ENCODE measurements around the gene CNOT6. TPM values are rescaled to one million over a fixed set of nuclear protein-coding genes. Genes with fewer than 3 reads are reported as not detected.
"Not testable (repeated sequence)": the region's sequence is repeated elsewhere in the genome, so short reads cannot be mapped to it uniquely, and the experiment has no call there.

CNOT6 gene
- total and polyA plus RNA-seq, 2 donors (not counting 1 experiment from before 2014, with no cell fraction given) = 12.7 to 19.5 TPM

DNA sequence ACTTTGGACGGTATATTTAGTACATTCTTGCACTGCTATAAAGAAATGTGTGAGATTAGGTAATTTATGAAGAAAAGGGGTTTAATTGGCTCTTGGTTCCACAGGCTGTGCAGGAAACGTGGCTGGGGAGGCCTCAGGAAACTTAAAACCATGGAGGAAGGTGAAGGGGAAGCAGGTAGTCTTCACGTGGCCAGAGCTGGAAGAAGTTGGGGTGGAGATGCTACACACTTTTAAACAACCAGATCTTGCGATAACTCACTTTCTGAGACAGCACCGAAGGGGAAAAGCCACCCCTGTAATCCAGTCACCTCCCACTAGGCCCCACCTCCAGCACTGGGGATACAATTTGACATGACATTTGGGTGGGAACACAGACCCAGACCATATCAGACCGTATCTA is 13.5 kb downstream of the CNOT6 start:
- Histone ChIP-seq H3K79me2 (ENCODE audit: control insufficient read depth, insufficient read depth, low read length) (peaks cover 52% of the 10 kb centered on the region), H3K4me1 (ENCODE audit: control insufficient read depth, extremely low read depth, insufficient read depth, low read length) (no peaks in the 10 kb centered on the region), H3K4me3 (replicated peaks in 1 of 4; ENCODE audit: control extremely low read depth in 1 of 4, insufficient read depth in 1 of 4, low read depth in 3 of 4, low read length in 4 of 4) (no peak overlapping the region), H3K27me3 (ENCODE audit: control insufficient read depth, insufficient read depth, low read length) (no peaks in the 10 kb centered on the region), H4K20me1 (ENCODE audit: control insufficient read depth, extremely low read depth, insufficient read depth, low read length) (no peaks in the 10 kb centered on the region), H3K27ac (ENCODE audit: insufficient read depth, low read length) (no peak overlapping the region), H3K36me3 (ENCODE audit: control insufficient read depth, insufficient read depth, low read length) (no peaks in the 10 kb centered on the region), H3K9me3 (ENCODE audit: control insufficient read depth, insufficient read depth, low read depth, low read length) (no peaks in the 10 kb centered on the region), H3K4me2 (ENCODE audit: extremely low read depth, insufficient read depth, low read length) (no peak overlapping the region), H2AFZ (ENCODE audit: low read length) (no peak overlapping the region), H3K9ac (ENCODE audit: insufficient read depth, low read length) (no peak overlapping the region)
- TF ChIP-seq CTCF (conservative IDR thresholded peaks at IDR 0.05 in 1 of 2, IDR thresholded peaks at IDR 0.05 in 1 of 2; ENCODE audit: low read depth in 1 of 2, low read length in 2 of 2) (no peak), EZH2 (IDR thresholded peaks at IDR 0.05; ENCODE audit: low read length, missing control alignments) (no peak)
- DNase-seq (ENCODE audit: low read depth in 2 of 2) = no peak

DNA sequence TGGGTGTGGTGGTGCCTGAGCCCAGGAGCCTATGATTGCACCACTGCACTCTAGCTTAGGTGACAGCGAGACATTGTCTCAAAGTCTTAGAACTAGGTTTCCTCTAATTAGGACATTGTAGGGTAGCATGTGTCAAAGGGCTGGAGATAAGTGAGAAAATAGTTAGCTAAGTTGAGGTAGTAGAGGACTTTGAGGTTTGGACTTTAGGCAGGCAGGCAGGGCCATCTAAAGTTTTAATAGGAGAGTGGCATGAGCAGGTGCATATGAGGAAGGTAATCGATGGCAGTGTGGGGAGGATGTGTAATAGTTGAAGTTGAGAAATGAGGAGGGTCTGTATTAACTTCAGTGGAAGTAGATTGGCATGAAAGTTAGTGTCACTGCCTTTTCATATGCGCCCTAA is 21.1 kb downstream of the CNOT6 start:
- no peak for DNase-seq (ENCODE audit: low read depth in 2 of 2)
- H3K4me3 ChIP-seq (replicated peaks in 1 of 4; ENCODE audit: control extremely low read depth in 1 of 4, insufficient read depth in 1 of 4, low read depth in 3 of 4, low read length in 4 of 4) = no peak overlapping the region
- no peak overlapping the region for H2AFZ ChIP-seq (ENCODE audit: low read length)
- no peak overlapping the region for H3K27ac ChIP-seq (ENCODE audit: insufficient read depth, low read length)
- H3K79me2 ChIP-seq (ENCODE audit: control insufficient read depth, insufficient read depth, low read length) = peaks cover 61% of the 10 kb centered on the region
- no peaks in the 10 kb centered on the region for H3K36me3 ChIP-seq (ENCODE audit: control insufficient read depth, insufficient read depth, low read length)
- no peak overlapping the region for H3K9ac ChIP-seq (ENCODE audit: insufficient read depth, low read length)
- no peak overlapping the region for H3K4me2 ChIP-seq (ENCODE audit: extremely low read depth, insufficient read depth, low read length)
- TF ChIP-seq EZH2 (IDR thresholded peaks at IDR 0.05; ENCODE audit: low read length, missing control alignments) (no peak), CTCF (conservative IDR thresholded peaks at IDR 0.05 in 1 of 2, IDR thresholded peaks at IDR 0.05 in 1 of 2; ENCODE audit: low read depth in 1 of 2, low read length in 2 of 2) (no peak)
- no peaks in the 10 kb centered on the region for H3K9me3 ChIP-seq (ENCODE audit: control insufficient read depth, insufficient read depth, low read depth, low read length)
- no peaks in the 10 kb centered on the region for H3K27me3 ChIP-seq (ENCODE audit: control insufficient read depth, insufficient read depth, low read length)
- H4K20me1 ChIP-seq (ENCODE audit: control insufficient read depth, extremely low read depth, insufficient read depth, low read length) = no peaks in the 10 kb centered on the region
- H3K4me1 ChIP-seq (ENCODE audit: control insufficient read depth, extremely low read depth, insufficient read depth, low read length) = no peaks in the 10 kb centered on the region

GRCh38 chr5:180515974-180516373 is 21.8 kb downstream of the CNOT6 start:
- not testable (repeated sequence) for H3K9ac ChIP-seq (ENCODE audit: insufficient read depth, low read length); H3K9me3 ChIP-seq (ENCODE audit: control insufficient read depth, insufficient read depth, low read depth, low read length); H3K4me3 ChIP-seq (replicated peaks in 1 of 4; ENCODE audit: control extremely low read depth in 1 of 4, insufficient read depth in 1 of 4, low read depth in 3 of 4, low read length in 4 of 4); H3K4me1 ChIP-seq (ENCODE audit: control insufficient read depth, extremely low read depth, insufficient read depth, low read length); H3K36me3 ChIP-seq (ENCODE audit: control insufficient read depth, insufficient read depth, low read length); H4K20me1 ChIP-seq (ENCODE audit: control insufficient read depth, extremely low read depth, insufficient read depth, low read length); H3K27ac ChIP-seq (ENCODE audit: insufficient read depth, low read length); DNase-seq (ENCODE audit: low read depth in 2 of 2); H3K27me3 ChIP-seq (ENCODE audit: control insufficient read depth, insufficient read depth, low read length); H2AFZ ChIP-seq (ENCODE audit: low read length); H3K4me2 ChIP-seq (ENCODE audit: extremely low read depth, insufficient read depth, low read length)
- H3K79me2 ChIP-seq (ENCODE audit: control insufficient read depth, insufficient read depth, low read length) = peaks cover 60% of the 10 kb centered on the region

Measured in fibroblast of lung (primary cell).